ENCODE data around the gene LONRF3.

GRCh38 chrX:118945921-118946320, 28.5 kb upstream of the LONRF3 start:
- TF ChIP-seq, protein P1, sequence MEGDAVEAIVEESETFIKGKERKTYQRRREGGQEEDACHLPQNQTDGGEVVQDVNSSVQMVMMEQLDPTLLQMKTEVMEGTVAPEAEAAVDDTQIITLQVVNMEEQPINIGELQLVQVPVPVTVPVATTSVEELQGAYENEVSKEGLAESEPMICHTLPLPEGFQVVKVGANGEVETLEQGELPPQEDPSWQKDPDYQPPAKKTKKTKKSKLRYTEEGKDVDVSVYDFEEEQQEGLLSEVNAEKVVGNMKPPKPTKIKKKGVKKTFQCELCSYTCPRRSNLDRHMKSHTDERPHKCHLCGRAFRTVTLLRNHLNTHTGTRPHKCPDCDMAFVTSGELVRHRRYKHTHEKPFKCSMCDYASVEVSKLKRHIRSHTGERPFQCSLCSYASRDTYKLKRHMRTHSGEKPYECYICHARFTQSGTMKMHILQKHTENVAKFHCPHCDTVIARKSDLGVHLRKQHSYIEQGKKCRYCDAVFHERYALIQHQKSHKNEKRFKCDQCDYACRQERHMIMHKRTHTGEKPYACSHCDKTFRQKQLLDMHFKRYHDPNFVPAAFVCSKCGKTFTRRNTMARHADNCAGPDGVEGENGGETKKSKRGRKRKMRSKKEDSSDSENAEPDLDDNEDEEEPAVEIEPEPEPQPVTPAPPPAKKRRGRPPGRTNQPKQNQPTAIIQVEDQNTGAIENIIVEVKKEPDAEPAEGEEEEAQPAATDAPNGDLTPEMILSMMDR (IDR thresholded peaks at IDR 0.05) = no peak
- TF ChIP-seq POLR2AphosphoS5 (IDR thresholded peaks at IDR 0.05) (no peak), POLR2A (IDR thresholded peaks at IDR 0.05) (no peak), EP300 (IDR thresholded peaks at IDR 0.05; ENCODE audit: low read depth) (no peak)
